ENCODE results near the gene MYOCD.
"Not testable (repeated sequence)": the region's sequence is repeated elsewhere in the genome, so short reads cannot be mapped to it uniquely, and the experiment has no call there.

Gene MYOCD

GRCh38 chr17:12665263-12666210, at the start of gene MYOCD:
Gene MYOCD (plus strand): TSS chr17:12665890. CDS start chr17:12666189, 299 bp downstream.
- DNase-seq (ENCODE audit: low read depth in 1 of 2, low spot score in 1 of 2): no peak

GRCh38 chr17:12616161-12616560, 49.5 kb upstream of the MYOCD start:
- no peak for DNase-seq (ENCODE audit: low read depth in 1 of 2, low spot score in 1 of 2)

- DNase-seq (ENCODE audit: low read depth in 1 of 2, low spot score in 1 of 2): no peak
Measured at GRCh38 chr17:12618557-12618956, 47.1 kb upstream of the MYOCD start.

- DNase-seq (ENCODE audit: low read depth in 1 of 2, low spot score in 1 of 2): no peak
Measured at GRCh38 chr17:12619459-12620199, 46.1 kb upstream of the MYOCD start.

- DNase-seq (ENCODE audit: low read depth in 1 of 2, low spot score in 1 of 2): no peak
Measured at GRCh38 chr17:12620200-12620720, 45.4 kb upstream of the MYOCD start.

- no peak for DNase-seq (ENCODE audit: low read depth in 1 of 2, low spot score in 1 of 2)
Measured at GRCh38 chr17:12622726-12623125, 43.0 kb upstream of the MYOCD start.

- no peak for DNase-seq (ENCODE audit: low read depth in 1 of 2, low spot score in 1 of 2)
Measured at GRCh38 chr17:12623220-12623848, 42.4 kb upstream of the MYOCD start.

- no peak for DNase-seq (ENCODE audit: low read depth in 1 of 2, low spot score in 1 of 2)
Measured at GRCh38 chr17:12624211-12624610, 41.5 kb upstream of the MYOCD start.

GRCh38 chr17:12625092-12625491, 40.6 kb upstream of the MYOCD start:
- no peak for DNase-seq (ENCODE audit: low read depth in 1 of 2, low spot score in 1 of 2)

- DNase-seq (ENCODE audit: low read depth in 1 of 2, low spot score in 1 of 2): no peak
Measured at GRCh38 chr17:12627177-12627629, 38.5 kb upstream of the MYOCD start.

GRCh38 chr17:12627781-12628451, 37.8 kb upstream of the MYOCD start:
- DNase-seq (ENCODE audit: low read depth in 1 of 2, low spot score in 1 of 2): no peak

GRCh38 chr17:12631076-12631475, 34.6 kb upstream of the MYOCD start:
- no peak for DNase-seq (ENCODE audit: low read depth in 1 of 2, low spot score in 1 of 2)

- no peak for DNase-seq (ENCODE audit: low read depth in 1 of 2, low spot score in 1 of 2)
Measured at GRCh38 chr17:12632785-12633184, 32.9 kb upstream of the MYOCD start.

- no peak for DNase-seq (ENCODE audit: low read depth in 1 of 2, low spot score in 1 of 2)
Measured at GRCh38 chr17:12634789-12635414, 30.8 kb upstream of the MYOCD start.

- not testable (repeated sequence) for DNase-seq (ENCODE audit: low read depth in 1 of 2, low spot score in 1 of 2)
Measured at GRCh38 chr17:12635996-12636395, 29.7 kb upstream of the MYOCD start.

- no peak for DNase-seq (ENCODE audit: low read depth in 1 of 2, low spot score in 1 of 2)
Measured at GRCh38 chr17:12637015-12637414, 28.7 kb upstream of the MYOCD start.

GRCh38 chr17:12637745-12638651, 27.7 kb upstream of the MYOCD start:
- DNase-seq (ENCODE audit: low read depth in 1 of 2, low spot score in 1 of 2): no peak

- DNase-seq (ENCODE audit: low read depth in 1 of 2, low spot score in 1 of 2): no peak
Measured at GRCh38 chr17:12640364-12640763, 25.3 kb upstream of the MYOCD start.

GRCh38 chr17:12641084-12641483, 24.6 kb upstream of the MYOCD start:
- DNase-seq (ENCODE audit: low read depth in 1 of 2, low spot score in 1 of 2): no peak
